H9 (cell line): ENCODE measurements around the gene HIC1. TPM values are rescaled to one million over a fixed set of nuclear protein-coding genes. Genes with fewer than 3 reads are reported as not detected.

ENCODE experiments used
- DNase-seq: peaks from one replicate; pipeline ENCODE4 v3.0.0-alpha.2; 2017
- H2AFZ ChIP-seq: one replicate; pipeline ENCODE4 v1.6.1; 2013; ENCODE audit warnings: mild to moderate bottlenecking, low read length, control low read depth, moderate library complexity
- H2AK5ac ChIP-seq: 2 replicates; pipeline ENCODE4 v1.6.1; 2013; ENCODE audit warnings: low read length, control low read depth, mixed read lengths; ENCODE audit not compliant: insufficient read length
- H2BK120ac ChIP-seq: one replicate; pipeline ENCODE4 v1.6.1; 2013; ENCODE audit warnings: low read depth, mild to moderate bottlenecking, low read length, control low read depth, inconsistent platforms; ENCODE audit not compliant: poor library complexity, severe bottlenecking
- H2BK12ac ChIP-seq: 2 replicates; pipeline ENCODE4 v1.6.1; 2013; ENCODE audit warnings: low read length, control low read depth, mixed read lengths, low read depth; ENCODE audit not compliant: insufficient read length
- H2BK15ac ChIP-seq: 2 replicates; pipeline ENCODE4 v1.6.1; 2013; ENCODE audit warnings: low read depth, low read length, control low read depth
- H2BK20ac ChIP-seq: one replicate; pipeline ENCODE4 v1.6.1; 2013; ENCODE audit warnings: low read depth, mild to moderate bottlenecking, low read length, control low read depth, inconsistent platforms; ENCODE audit not compliant: poor library complexity, severe bottlenecking
- H2BK5ac ChIP-seq: 2 replicates; pipeline ENCODE4 v1.6.1; 2013; ENCODE audit warnings: low read length, control low read depth, mixed read lengths; ENCODE audit not compliant: insufficient read length
- H3K14ac ChIP-seq: 2 replicates; pipeline ENCODE4 v1.6.1; 2013; ENCODE audit warnings: low read length, control low read depth; ENCODE audit not compliant: insufficient read depth
- H3K18ac ChIP-seq: 2 replicates; pipeline ENCODE4 v1.6.1; 2013; ENCODE audit warnings: low read depth, mild to moderate bottlenecking, mixed read lengths, low read length, control low read depth; ENCODE audit not compliant: insufficient read length
- H3K23ac ChIP-seq: 2 replicates; pipeline ENCODE4 v1.6.1; 2013; ENCODE audit warnings: low read length, control low read depth, mixed read lengths, low read depth; ENCODE audit not compliant: insufficient read length
- H3K23me2 ChIP-seq: 2 replicates; pipeline ENCODE4 v1.6.1; 2013; ENCODE audit warnings: low read depth, mild to moderate bottlenecking, mixed read lengths, low read length, control low read depth; ENCODE audit not compliant: insufficient read length, poor library complexity, severe bottlenecking
- H3K27ac ChIP-seq: 2 replicates; pipeline ENCODE4 v1.5.1; 2013; ENCODE audit warnings: low read length, control low read depth, mixed read lengths, low read depth; ENCODE audit not compliant: insufficient read length
- H3K27me3 ChIP-seq: 2 replicates; pipeline ENCODE4 v1.6.1; 2013; ENCODE audit warnings: low read length, control low read depth, inconsistent platforms; ENCODE audit not compliant: insufficient read depth
- H3K4ac ChIP-seq: 2 replicates; pipeline ENCODE4 v1.6.1; 2013; ENCODE audit warnings: low read depth, mild to moderate bottlenecking, control low read depth, inconsistent platforms, low read length, moderate library complexity
- H3K4me1 ChIP-seq: 2 replicates; pipeline ENCODE4 v1.6.1; 2013; ENCODE audit warnings: low read length, control low read depth, inconsistent platforms; ENCODE audit not compliant: insufficient read depth
- H3K4me2 ChIP-seq: 2 replicates; pipeline ENCODE4 v1.6.1; 2013; ENCODE audit warnings: low read length, control low read depth, mixed read lengths; ENCODE audit not compliant: insufficient read length, insufficient read depth
- H3K56ac ChIP-seq: 2 replicates; pipeline ENCODE4 v1.6.1; 2013; ENCODE audit warnings: low read depth, mild to moderate bottlenecking, mixed read lengths, low read length, control low read depth; ENCODE audit not compliant: insufficient read length
- H3K79me1 ChIP-seq: 2 replicates; pipeline ENCODE4 v1.6.1; 2013; ENCODE audit warnings: low read depth, mild to moderate bottlenecking, moderate library complexity, low read length, control low read depth, inconsistent platforms; ENCODE audit not compliant: insufficient read depth, poor library complexity, severe bottlenecking
- H3K79me2 ChIP-seq: 2 replicates; pipeline ENCODE4 v1.6.1; 2013; ENCODE audit warnings: low read length, control low read depth, inconsistent platforms; ENCODE audit not compliant: insufficient read depth
- H3K9ac ChIP-seq: 2 replicates; pipeline ENCODE4 v1.6.1; 2013; ENCODE audit warnings: low read length, control low read depth, mixed read lengths; ENCODE audit not compliant: insufficient read length; ENCODE audit errors: extremely low read depth
- H3K9me3 ChIP-seq: one replicate; pipeline ENCODE4 v1.6.1; 2013; ENCODE audit warnings: low read depth, low read length, inconsistent platforms; ENCODE audit not compliant: control insufficient read depth
- H3T11ph ChIP-seq: one replicate; pipeline ENCODE4 v1.6.1; 2013; ENCODE audit warnings: mild to moderate bottlenecking, low read length, control low read depth, inconsistent platforms
- H4K20me1 ChIP-seq: one replicate; pipeline ENCODE4 v1.6.1; 2013; ENCODE audit not compliant: control insufficient read depth, insufficient read length, insufficient read depth
- H4K5ac ChIP-seq: 2 replicates; pipeline ENCODE4 v1.6.1; 2013; ENCODE audit warnings: low read depth, mild to moderate bottlenecking, mixed read lengths, low read length, control low read depth; ENCODE audit not compliant: insufficient read length
- H4K8ac ChIP-seq: replicated peaks from 2 replicates; pipeline ENCODE4 v1.6.1; 2013; ENCODE audit warnings: low read length, control low read depth, mixed read lengths, low read depth; ENCODE audit not compliant: insufficient read length
- H4K91ac ChIP-seq: 2 replicates; pipeline ENCODE4 v1.6.1; 2013; ENCODE audit warnings: low read depth, mild to moderate bottlenecking, moderate library complexity, mixed read lengths, low read length, control low read depth; ENCODE audit not compliant: insufficient read length
- H3K27ac Mint-ChIP-seq, 3 experiments: 2 replicates in 2 of 3; 3 replicates in 1 of 3; pipeline ENCODE4 v1.8.0; 2020 to 2021; ENCODE audit warnings: mixed read lengths in 3 of 3, mild to moderate bottlenecking in 1 of 3, moderate library complexity in 1 of 3
- H3K27me3 Mint-ChIP-seq: 2 replicates; pipeline ENCODE4 v1.8.0; 2021; ENCODE audit warnings: low read depth, mild to moderate bottlenecking, moderate library complexity, mixed read lengths
- H3K36me3 Mint-ChIP-seq, 3 experiments: 2 replicates in 2 of 3; 3 replicates in 1 of 3; pipeline ENCODE4 v1.8.0; 2020 to 2021; ENCODE audit warnings: low read depth in 3 of 3, mixed read lengths in 3 of 3; ENCODE audit not compliant: insufficient read depth in 1 of 3
- H3K4me1 Mint-ChIP-seq, 2 experiments: 2 replicates each; pipeline ENCODE4 v1.8.0; 2020; ENCODE audit warnings: mixed read lengths in 2 of 2
- H3K4me3 Mint-ChIP-seq, 2 experiments: 2 replicates in 1 of 2; 3 replicates in 1 of 2; pipeline ENCODE4 v1.8.0; 2020 to 2021; ENCODE audit warnings: mild to moderate bottlenecking in 2 of 2, mixed read lengths in 2 of 2, moderate library complexity in 1 of 2
- H3K9me3 Mint-ChIP-seq, 2 experiments: 2 replicates in 1 of 2; 3 replicates in 1 of 2; pipeline ENCODE4 v1.8.0; 2020; ENCODE audit warnings: mild to moderate bottlenecking in 2 of 2, mixed read lengths in 2 of 2, moderate library complexity in 1 of 2
- CTCF ChIP-seq: fragments of 200-600 bp; sonication (generic); conservative IDR thresholded peaks from 3 replicates; pipeline ENCODE4 v1.8.0; 2021; ENCODE audit warnings: antibody characterized with exemption, mild to moderate bottlenecking
- WGBS: extraction: QIAGEN DNeasy Blood & Tissue Kit; methylation state at CpG from one replicate; pipeline ENCODE4 v1.1.7; 2013; ENCODE audit warnings: missing lambda C conversion rate, low lambda C conversion rate, mixed read lengths; ENCODE audit not compliant: insufficient read length; ENCODE audit errors: extremely low coverage; 5-methylcytosine and 5-hydroxymethylcytosine counted together
- total RNA-seq: library from RNA; stranded (reverse); gene quantifications from 2 replicates; pipeline ENCODE4 v1.2.1, GENCODE V29; 2021

HIC1 gene
- total RNA-seq, 1 experiment from 2014 or later: 1.8 TPM

DNA sequence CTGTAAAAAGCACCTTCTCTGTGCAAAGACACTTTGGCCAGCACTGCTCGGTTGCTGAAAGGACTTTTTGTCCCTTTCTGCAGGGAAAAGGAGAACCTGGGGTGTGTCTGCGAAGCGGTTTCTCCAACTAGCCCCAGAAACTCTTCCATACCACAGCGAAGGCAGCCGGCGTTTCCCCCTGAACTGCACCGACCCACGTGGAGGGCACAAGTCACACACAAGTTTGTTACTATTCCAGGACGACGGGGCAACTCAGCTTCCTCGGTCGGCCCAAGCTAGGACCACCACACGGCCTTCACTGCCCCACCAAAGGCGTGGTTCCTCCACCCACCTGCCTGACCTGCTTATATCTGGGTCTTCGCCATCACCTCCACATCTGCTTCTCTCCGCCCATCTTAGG lies 31.6 kb upstream of the HIC1 start:
- no peaks in the 10 kb centered on the region; a peak in 1 of 7 replicates for H3K36me3 Mint-ChIP-seq
- peaks cover 20% of the 10 kb centered on the region for H3K23me2 ChIP-seq
- H3K9me3 ChIP-seq: no peaks in the 10 kb centered on the region
- no peak overlapping the region for H3K56ac ChIP-seq
- H3K27ac ChIP-seq: no peak overlapping the region
- no peak overlapping the region for H3K4me2 ChIP-seq
- H2AK5ac ChIP-seq: no peak overlapping the region
- H2BK12ac ChIP-seq: no peak overlapping the region
- no peak overlapping the region for H3K4ac ChIP-seq
- H3K27me3 ChIP-seq: peaks cover 59% of the 10 kb centered on the region
- no peak overlapping the region for H2BK15ac ChIP-seq
- H3K18ac ChIP-seq: peak overlapping the region; percentile 47
- H3K14ac ChIP-seq: peak overlapping the region; percentile 16; the same call in 1 of the 2 replicates
- no peak overlapping the region for H2BK20ac ChIP-seq
- H4K20me1 ChIP-seq: no peaks in the 10 kb centered on the region
- H3K4me1 Mint-ChIP-seq: peaks cover 6 to 13% of the 10 kb centered on the region in 2 experiments
- no peak overlapping the region for H2BK5ac ChIP-seq
- no peaks in the 10 kb centered on the region for H3K79me1 ChIP-seq
- WGBS: no CpG with 5 or more reads among the region's 16 CpGs
- H3K27me3 Mint-ChIP-seq: peaks cover 95% of the 10 kb centered on the region
- no peak overlapping the region for H2BK120ac ChIP-seq
- peaks cover 5 to 6% of the 10 kb centered on the region in 2 experiments; a peak in 4 of 5 replicates for H3K9me3 Mint-ChIP-seq
- no peaks in the 10 kb centered on the region for H3K79me2 ChIP-seq
- H4K91ac ChIP-seq: no peak overlapping the region
- H4K8ac ChIP-seq: no peak overlapping the region
- no peak for TF ChIP-seq CTCF
- no peak overlapping the region for H3K23ac ChIP-seq
- H4K5ac ChIP-seq: no peak overlapping the region
- no peak overlapping the region for H2AFZ ChIP-seq
- no peak overlapping the region for H3K9ac ChIP-seq
- no peak for DNase-seq
- H3K27ac Mint-ChIP-seq: no peak overlapping the region
- H3K4me3 Mint-ChIP-seq: peak overlapping the region in 1 of 2 experiments; percentile 48; a peak in 1 of 5 replicates
- H3T11ph ChIP-seq: no peak overlapping the region
- H3K4me1 ChIP-seq: no peaks in the 10 kb centered on the region
